GM21381 (cell line): ENCODE measurements around the gene LHFPL3.
"Not testable (repeated sequence)": the region's sequence is repeated elsewhere in the genome, so short reads cannot be mapped to it uniquely, and the experiment has no call there.

Experiments
- ATAC-seq: cut with Tn5 transposase; IDR thresholded peaks from one replicate; pipeline ENCODE4 v1.9.1; 2021; ENCODE audit warnings: mild to moderate bottlenecking, moderate library complexity; ENCODE audit not compliant: unreplicated experiment

Gene LHFPL3

DNA sequence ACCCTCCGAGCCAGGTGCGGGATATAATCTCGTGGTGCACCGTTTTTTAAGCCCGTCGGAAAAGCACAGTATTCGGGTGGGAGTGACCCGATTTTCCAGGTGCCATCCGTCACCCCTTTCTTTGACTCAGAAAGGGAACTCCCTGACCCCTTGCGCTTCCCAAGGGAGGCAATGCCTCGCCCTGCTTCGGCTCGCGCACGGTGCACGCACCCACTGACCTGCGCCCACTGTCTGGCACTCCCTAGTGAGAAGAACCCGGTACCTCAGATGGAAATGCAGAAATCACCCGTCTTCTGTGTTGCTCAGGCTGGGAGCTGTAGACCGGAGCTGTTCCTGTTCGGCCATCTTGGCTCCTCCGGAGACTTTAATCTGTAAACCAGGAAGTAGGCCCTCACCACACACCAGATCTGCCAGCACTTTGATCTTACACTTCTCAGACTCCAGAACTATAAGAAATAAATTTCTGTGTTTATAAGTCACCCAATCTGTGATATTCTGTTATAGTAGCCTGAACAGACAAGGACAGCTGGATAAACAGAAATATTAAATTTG is 235.0 kb downstream of the LHFPL3 start:
- not testable (repeated sequence) for ATAC-seq

DNA sequence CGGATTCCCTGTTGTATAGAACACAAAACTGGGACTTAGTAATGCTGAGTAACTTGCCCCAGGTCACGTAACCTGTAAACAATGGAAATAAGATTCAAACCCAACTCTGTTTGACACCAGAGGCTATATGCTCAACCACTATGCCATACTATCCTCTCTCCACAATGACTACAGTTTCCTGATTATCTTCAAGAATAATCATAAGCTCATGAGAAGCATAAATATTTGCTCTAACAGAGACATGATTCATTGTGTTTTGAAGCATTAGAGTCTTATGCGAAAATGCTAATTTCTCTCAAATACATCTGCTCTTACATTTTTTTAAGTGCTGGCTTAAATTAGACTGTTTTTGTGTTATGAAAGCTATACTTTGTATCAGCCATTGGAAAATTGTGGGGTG is 241.3 kb downstream of the LHFPL3 start:
- no peak for ATAC-seq

GRCh38 chr7:104572554-104572953 is 244.2 kb downstream of the LHFPL3 start:
- no peak for ATAC-seq

- ATAC-seq, result no peak
Observed at GRCh38 chr7:104584620-104585019, 256.2 kb downstream of the LHFPL3 start.

GRCh38 chr7:104595591-104595990 is 267.2 kb downstream of the LHFPL3 start:
- ATAC-seq, result not testable (repeated sequence)

- no peak for ATAC-seq
Observed at GRCh38 chr7:104603957-104604356, 275.6 kb downstream of the LHFPL3 start.

- no peak for ATAC-seq
Observed at GRCh38 chr7:104604706-104605105, 276.3 kb downstream of the LHFPL3 start.

DNA sequence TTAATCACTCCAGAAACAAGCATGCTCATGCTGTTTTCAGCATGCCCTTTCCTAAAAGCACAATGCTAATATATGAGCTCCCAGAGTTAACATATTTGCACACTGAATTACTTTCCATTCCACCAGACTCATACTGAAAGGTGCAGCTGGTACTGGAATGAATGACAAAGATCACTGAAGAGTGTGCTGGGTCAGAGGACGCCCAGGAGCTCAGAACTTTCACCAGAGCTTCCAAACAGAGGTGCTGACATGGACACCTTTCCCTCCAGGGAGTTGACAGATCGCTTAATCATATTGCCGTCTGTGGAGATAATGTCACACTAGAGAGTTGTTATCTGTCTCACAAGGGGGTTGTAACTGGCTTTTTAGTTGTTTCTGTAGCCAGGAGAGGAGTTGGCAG is 292.9 kb downstream of the LHFPL3 start:
- no peak for ATAC-seq

GRCh38 chr7:104625956-104626355 is 297.6 kb downstream of the LHFPL3 start:
- no peak for ATAC-seq

- no peak for ATAC-seq
Observed at GRCh38 chr7:104627516-104627915, 299.1 kb downstream of the LHFPL3 start.

DNA sequence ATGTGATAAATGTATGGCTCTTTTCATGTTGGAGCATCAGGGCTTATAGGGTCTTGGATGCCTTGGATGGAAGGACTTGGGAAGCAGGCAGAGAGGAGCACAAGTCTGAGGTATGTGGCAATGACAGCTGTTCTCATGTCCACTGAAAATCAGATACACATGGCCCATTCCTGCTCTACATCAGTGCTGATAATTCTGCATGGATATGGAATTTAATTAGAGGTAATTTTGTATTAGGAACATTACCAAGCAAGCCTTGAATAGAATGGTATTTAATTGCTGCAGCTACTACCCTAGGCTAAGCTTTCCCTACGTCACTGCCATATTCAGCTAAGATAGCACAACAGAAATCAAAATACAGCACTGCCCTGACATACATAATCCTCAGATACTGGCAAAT is 299.6 kb downstream of the LHFPL3 start:
- ATAC-seq, result no peak

DNA sequence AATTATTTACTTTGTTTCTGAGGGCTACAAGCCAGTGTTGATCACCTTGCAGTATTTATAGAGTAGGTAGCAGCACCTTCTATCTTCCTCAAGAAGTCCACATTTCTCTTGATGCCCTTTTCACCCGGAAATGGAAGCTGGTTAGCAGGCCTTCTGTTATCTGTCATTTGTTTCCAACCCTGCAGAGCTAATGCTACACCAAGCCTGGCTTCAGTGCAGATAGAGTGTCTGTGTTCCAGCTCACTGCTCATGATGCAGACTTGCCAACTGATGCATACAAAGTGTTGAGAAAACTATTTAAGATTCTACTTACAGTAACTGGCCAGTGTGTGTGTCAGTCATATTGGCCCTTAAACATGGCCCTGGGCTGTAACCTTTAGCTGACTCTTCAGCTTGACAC is 301.0 kb downstream of the LHFPL3 start:
- no peak for ATAC-seq

GRCh38 chr7:104640506-104640905 is 312.1 kb downstream of the LHFPL3 start:
- ATAC-seq, result no peak

DNA sequence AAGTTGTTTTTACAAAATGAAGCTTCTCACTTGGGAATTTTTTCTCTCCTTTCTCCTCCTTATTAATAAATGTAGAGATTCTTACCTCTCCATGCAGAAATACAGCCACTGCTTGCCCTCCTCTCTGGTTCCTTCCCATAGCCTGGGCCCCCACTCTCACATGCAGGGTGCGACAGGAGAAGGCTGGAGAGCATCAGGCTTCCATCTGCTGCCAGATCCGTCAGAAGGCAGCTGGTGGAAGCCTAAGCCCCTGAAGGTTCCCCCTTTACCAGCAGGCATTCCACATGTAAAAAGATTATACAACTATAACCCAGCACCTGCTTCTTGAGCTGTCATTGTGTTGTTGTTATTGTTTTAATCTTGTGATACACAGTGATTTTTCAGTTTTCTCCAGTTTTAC is 314.2 kb downstream of the LHFPL3 start:
- no peak for ATAC-seq

DNA sequence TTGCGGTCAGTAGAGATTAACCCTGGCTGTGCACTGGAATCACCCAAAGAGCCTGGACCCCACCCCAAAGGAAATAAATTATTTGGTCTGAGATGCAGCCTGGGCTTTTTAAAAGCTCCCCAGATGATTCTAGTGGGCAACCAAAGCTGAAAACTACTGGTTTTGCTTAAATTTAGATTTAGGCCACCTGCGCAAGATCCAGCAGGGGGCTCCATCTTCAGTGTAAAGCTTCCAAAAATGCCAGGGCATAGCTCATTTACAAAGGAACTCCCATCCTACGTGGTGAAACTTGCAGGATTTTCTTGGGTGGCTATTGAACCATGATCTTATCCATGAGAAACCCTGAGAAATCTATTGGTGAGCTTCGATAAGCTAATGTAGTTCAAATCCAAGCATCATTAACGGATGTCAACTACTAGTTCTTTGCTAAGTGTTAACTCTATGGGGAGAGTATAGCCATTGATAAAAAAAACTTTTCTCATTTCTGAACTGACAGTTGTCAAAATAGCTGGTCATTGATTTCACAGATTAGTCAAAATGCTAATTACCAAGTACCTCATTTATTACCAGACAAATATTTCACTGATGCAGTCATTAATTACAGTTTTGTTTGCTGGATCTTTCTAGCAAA is 315.3 kb downstream of the LHFPL3 start:
- no peak for ATAC-seq

GRCh38 chr7:104650991-104651640 is 322.7 kb downstream of the LHFPL3 start:
- ATAC-seq, result no peak

GRCh38 chr7:104652434-104652833 is 324.0 kb downstream of the LHFPL3 start:
- no peak for ATAC-seq

GRCh38 chr7:104652865-104653264 is 324.5 kb downstream of the LHFPL3 start:
- ATAC-seq, result no peak

DNA sequence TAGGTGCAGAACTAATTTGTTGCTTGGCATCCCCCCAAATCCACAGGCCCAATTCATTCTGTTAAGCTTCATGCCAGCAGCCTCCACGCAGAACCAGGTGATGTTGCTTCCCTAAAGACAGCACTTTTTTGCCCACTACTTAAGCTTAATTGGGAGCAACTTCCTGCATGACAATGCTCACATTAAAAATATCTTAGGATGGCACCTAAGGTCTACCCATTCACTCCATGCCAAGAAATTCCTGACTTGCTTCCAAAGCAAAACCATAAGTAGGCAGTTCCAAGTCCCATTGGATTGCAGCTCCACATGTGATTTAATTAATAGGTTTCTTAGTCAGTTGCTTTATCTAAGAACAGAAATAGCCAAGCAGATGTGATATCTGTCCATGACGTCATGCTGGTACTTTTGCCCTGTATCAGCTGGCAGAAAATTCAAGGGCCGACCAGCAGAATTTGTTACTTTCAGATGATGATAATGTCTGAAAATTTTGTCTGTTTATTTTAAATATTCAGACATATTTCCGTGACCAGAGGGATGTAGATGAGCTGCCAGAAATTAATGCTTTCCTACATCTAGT is 325.5 kb downstream of the LHFPL3 start:
- no peak for ATAC-seq

DNA sequence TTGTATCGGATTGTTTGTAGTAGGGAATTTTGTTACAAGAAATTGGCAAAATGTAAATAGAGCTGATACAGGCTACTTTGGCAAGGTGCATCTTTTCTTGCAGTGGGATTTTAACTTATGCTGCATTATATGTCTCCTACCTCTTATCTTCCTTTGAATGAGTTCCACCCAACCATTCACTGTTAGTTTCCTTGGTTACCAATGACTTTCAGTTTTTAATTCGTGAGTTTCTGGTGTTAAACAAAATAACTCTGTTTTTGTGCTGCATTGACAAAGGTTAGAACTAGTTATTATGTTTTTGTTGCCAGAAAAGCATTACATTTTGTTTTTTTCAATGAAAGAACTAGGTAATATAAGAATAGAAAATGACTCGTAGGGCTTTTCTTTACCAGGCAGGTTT is 327.2 kb downstream of the LHFPL3 start:
- no peak for ATAC-seq

- no peak for ATAC-seq
Observed at GRCh38 chr7:104656467-104656866, 328.1 kb downstream of the LHFPL3 start.

- ATAC-seq, result no peak
Observed at GRCh38 chr7:104657134-104657533, 328.7 kb downstream of the LHFPL3 start.
